HG03575 (cell line): Measurements from ENCODE around the gene TBX19.
"Not testable (repeated sequence)": the region's sequence is repeated elsewhere in the genome, so short reads cannot be mapped to it uniquely, and the experiment has no call there.

Experiments
- ATAC-seq: cut with Tn5 transposase; IDR thresholded peaks from one replicate; pipeline ENCODE4 v1.9.1; 2021; ENCODE audit not compliant: unreplicated experiment, insufficient number of reproducible peaks, low FRiP score; ENCODE audit errors: extremely low read depth

Gene TBX19

GRCh38 chr1:168343566-168343965 lies 62.9 kb downstream of the TBX19 start:
- no peak for ATAC-seq

- ATAC-seq = no peak
These were observed 63.8 kb downstream of the TBX19 start for GRCh38 chr1:168344517-168344916.

- no peak for ATAC-seq
These were observed 65.3 kb downstream of the TBX19 start for GRCh38 chr1:168345939-168346338.

GRCh38 chr1:168347630-168348029 lies 67.0 kb downstream of the TBX19 start:
- no peak for ATAC-seq

GRCh38 chr1:168348146-168348709 lies 67.6 kb downstream of the TBX19 start:
- ATAC-seq = no peak

GRCh38 chr1:168354335-168355269 lies 73.9 kb downstream of the TBX19 start:
- ATAC-seq = not testable (repeated sequence)

- ATAC-seq = no peak
These were observed 79.7 kb downstream of the TBX19 start for GRCh38 chr1:168360151-168361021.

GRCh38 chr1:168361252-168361651 lies 80.6 kb downstream of the TBX19 start:
- no peak for ATAC-seq

- no peak for ATAC-seq
These were observed 82.3 kb downstream of the TBX19 start for GRCh38 chr1:168362991-168363390.
